HepG2 (cell line): ENCODE data around the gene DOCK2. TPM values are rescaled to one million over a fixed set of nuclear protein-coding genes. Genes with fewer than 3 reads are reported as not detected.

Experiments used
- ATAC-seq: fragments of 200-7000 bp; cut with Tn5 transposase; 3 replicates; pipeline ENCODE4 v1.9.1; 2020; ENCODE audit warnings: mild to moderate bottlenecking, moderate library complexity
- BruUV-seq: library from RNA; stranded (reverse); fragments of 400-500 nt; replicated peaks from 2 replicates; lab custom pipeline; 2021; lab: Mats Ljungman, UMichigan
- CTCF ChIA-PET: fragments of 300-600 bp; formaldehyde crosslinking; extraction: SDS; loops from one replicate; lab custom pipeline; 2021; ENCODE audit warnings: low total read pairs, inconsistent platforms, low intra/inter-chr PET ratio; lab: Yijun Ruan, JAX
- POLR2A ChIA-PET: fragments of 350-600 bp; sonication (Branson Sonifier 250); formaldehyde crosslinking; loops from one replicate; lab custom pipeline; 2020; ENCODE audit warnings: antibody characterized with exemption, inconsistent platforms; lab: Yijun Ruan, JAX
- DNase-seq: peaks from one replicate; pipeline ENCODE4 v3.0.0-alpha.2; 2015; ENCODE audit warnings: low spot score
- FAIRE-seq: peaks from 3 replicates; lab custom pipeline; 2011; peaks lifted over from hg19 to GRCh38; lab: Jason Lieb, UNC
- H2AFZ ChIP-seq: one replicate; pipeline ENCODE4 v1.6.1; 2011; ENCODE audit warnings: low read length, inconsistent platforms
- H3K27ac ChIP-seq: fragments of 300-600 bp; 3 replicates; pipeline ENCODE4 v1.8.0; 2011; ENCODE audit warnings: mixed run types, mild to moderate bottlenecking, mixed read lengths, low read length, inconsistent platforms; ENCODE audit not compliant: insufficient read depth; ENCODE audit errors: extremely low read length
- H3K27me3 ChIP-seq, 2 experiments: fragments of 200-600 bp in 1 of 2; 2 replicates in 1 of 2; 3 replicates in 1 of 2; pipeline versions ENCODE4 v1.6.0 to v1.8.0; 2011; ENCODE audit warnings: low read length in 2 of 2, mild to moderate bottlenecking in 2 of 2, moderate library complexity in 2 of 2, inconsistent platforms in 1 of 2; ENCODE audit not compliant: insufficient read depth in 2 of 2, control insufficient read depth in 1 of 2
- H3K36me3 ChIP-seq, 2 experiments: fragments of 200-600 bp in 1 of 2; replicated peaks in 1 of 2; 2 replicates in 1 of 2; 3 replicates in 1 of 2; pipeline versions ENCODE4 v1.5.1 to v1.8.0; 2011; ENCODE audit warnings: low read length in 2 of 2, inconsistent platforms in 1 of 2; ENCODE audit not compliant: insufficient read depth in 2 of 2, control insufficient read depth in 1 of 2
- H3K4me1 ChIP-seq: 2 replicates; pipeline ENCODE4 v1.5.1; 2012; ENCODE audit warnings: low read length, inconsistent platforms; ENCODE audit not compliant: insufficient read depth
- H3K4me2 ChIP-seq: 2 replicates; pipeline ENCODE4 v1.6.0; 2011; ENCODE audit warnings: low read depth, low read length, inconsistent platforms
- H3K4me3 ChIP-seq, 3 experiments: fragments of 200-600 bp in 1 of 3; sonication (generic), shearing (Covaris generic) in 1 of 3; replicated peaks in 1 of 3; 2 replicates each; pipeline ENCODE4 v1.5.1; 2011 to 2016; ENCODE audit warnings: low read length in 3 of 3, inconsistent platforms in 2 of 3, low read depth in 2 of 3, mild to moderate bottlenecking in 2 of 3, control low read depth in 1 of 3, mixed read lengths in 1 of 3; ENCODE audit not compliant: insufficient read depth in 1 of 3
- H3K79me2 ChIP-seq: one replicate; pipeline ENCODE4 v1.6.1; 2011; ENCODE audit warnings: low read length, inconsistent platforms; ENCODE audit not compliant: insufficient read depth
- H3K9ac ChIP-seq: 2 replicates; pipeline ENCODE4 v1.6.0; 2011; ENCODE audit warnings: mild to moderate bottlenecking, low read depth, low read length, inconsistent platforms; ENCODE audit not compliant: insufficient read depth
- H3K9me3 ChIP-seq: 2 replicates; pipeline ENCODE4 v1.5.1; 2012; ENCODE audit warnings: mild to moderate bottlenecking, low read length
- H4K20me1 ChIP-seq: 2 replicates; pipeline ENCODE4 v1.6.0; 2011; ENCODE audit warnings: inconsistent platforms, mild to moderate bottlenecking, low read length, moderate library complexity; ENCODE audit not compliant: insufficient read depth
- GPBP1L1 ChIP-seq: sonication (generic); formaldehyde crosslinking; IDR thresholded peaks from 2 replicates; pipeline ENCODE4 v1.5.0; 2020; ENCODE audit warnings: mild to moderate bottlenecking, missing genetic modification reagents
- MATR3 ChIP-seq: sonication (generic); formaldehyde crosslinking; IDR thresholded peaks from 2 replicates; pipeline ENCODE4 v1.4.0; 2020; ENCODE audit warnings: missing genetic modification reagents
- MNT ChIP-seq: fragments of 450-650 bp; IDR thresholded peaks from 2 replicates; pipeline ENCODE4 v1.6.1; 2016
- REST ChIP-seq, 2 experiments: IDR thresholded peaks; 2 replicates each; pipeline ENCODE4 v1.6.1; 2011 to 2012; ENCODE audit warnings: low read length in 2 of 2, borderline replicate concordance in 1 of 2, low read depth in 1 of 2, mild to moderate bottlenecking in 1 of 2, moderate library complexity in 1 of 2
- WGBS: methylation state at CpG from one replicate; pipeline ENCODE4 v1.1.6; 2017; ENCODE audit warnings: low lambda C conversion rate; 5-methylcytosine and 5-hydroxymethylcytosine counted together
- in situ Hi-C: cut with HindIII; loops from 2 replicates; pipeline ENCODE4 v1.10.0; 2017; ENCODE audit warnings: low pct_unique_long_range_greater_than_20kb; ENCODE audit not compliant: extremely low pct_ligation_motif_present
- intact Hi-C: fragments of 100-400 bp; cut with micrococcal nuclease; formaldehyde crosslinking; loops from one replicate; pipeline ENCODE4 v1.10.0; 2022; ENCODE audit not compliant: unreplicated experiment
- polyA plus RNA-seq, 8 experiments: library from polyadenylated mRNA; depleted of rRNA in 3 of 8; stranded (reverse) in 7 of 8; unstranded in 1 of 8; fragments of >200 nt; fragmentation: Illumina TruSeq in 4 of 8; extraction: Trizol in 4 of 8; gene quantifications; 2 replicates each; pipeline versions ENCODE4 v1.2.1 to v1.2.3, GENCODE V29; 2011 to 2016; ENCODE audit warnings: low read depth in 4 of 8, missing spikeins in 1 of 8, mixed read lengths in 1 of 8; ENCODE audit not compliant: insufficient read depth in 1 of 8
- total RNA-seq, 5 experiments: library from RNA; depleted of rRNA; stranded (reverse); fragments of >200 nt; fragmentation: Illumina TruSeq; extraction: Trizol; gene quantifications; 2 replicates each; pipeline ENCODE4 v1.2.3, GENCODE V29; 2016; ENCODE audit warnings: low read depth in 1 of 5

The DOCK2 gene
- total and polyA plus RNA-seq, 2 of the 13 experiments (the other 11 are each of a cell fraction or from before 2014, with no cell fraction given): not detected

GRCh38 chr5:169921384-169921783, 284.3 kb downstream of the DOCK2 start:
- DNase-seq (no peak), FAIRE-seq (no peak), ATAC-seq (no peak)
- Histone ChIP-seq H3K79me2 (no peaks in the 10 kb centered on the region), H2AFZ (no peak overlapping the region), H3K9me3 (no peaks in the 10 kb centered on the region), H3K27me3 (no peaks in the 10 kb centered on the region), H3K4me2 (no peak overlapping the region), H3K4me3 (no peak overlapping the region), H3K9ac (no peak overlapping the region), H3K36me3 (no peaks in the 10 kb centered on the region), H4K20me1 (no peaks in the 10 kb centered on the region), H3K4me1 (no peaks in the 10 kb centered on the region), H3K27ac (no peak overlapping the region)
- BruUV-seq: no TSS peak
- intact Hi-C loops: no loop called here
- ChIA-PET CTCF (no interaction called here), POLR2A (no interaction called here)
- peak; percentile 45 for TF ChIP-seq MNT
- TF ChIP-seq REST (IDR thresholded peaks at IDR 0.05; ENCODE audit: borderline replicate concordance in 1 of 2, low read depth in 1 of 2, low read length in 2 of 2): no peak
- no peak for TF ChIP-seq MATR3
- TF ChIP-seq GPBP1L1: no peak
- WGBS: 2% methylated on average over 3 of the region's 3 CpGs
- in situ Hi-C loops: no loop called here
